CD14-positive monocyte (primary cell): ENCODE measurements around the gene CRTC1. TPM values are rescaled to one million over a fixed set of nuclear protein-coding genes. Genes with fewer than 3 reads are reported as not detected.
A peak's percentile ranks its signal among the peaks of the same experiment; 100 is the strongest.

Source experiments
- DNase-seq, 3 donors: peaks; one replicate each; pipeline ENCODE4 v3.0.0-alpha.2; 2011 to 2022
- H2AFZ ChIP-seq: 2 replicates; pipeline ENCODE4 v1.6.0; 2012; ENCODE audit warnings: mild to moderate bottlenecking, low read depth, low read length, inconsistent platforms; ENCODE audit not compliant: insufficient read depth, poor library complexity, severe bottlenecking
- H3K27ac ChIP-seq, 2 donors: 1 replicate in 1 of 2; 2 replicates in 1 of 2; pipeline ENCODE4 v1.5.1; 2012 to 2013; ENCODE audit warnings: low read length in 2 of 2, control low read depth in 1 of 2, inconsistent platforms in 1 of 2, low read depth in 1 of 2, mild to moderate bottlenecking in 1 of 2
- H3K27me3 ChIP-seq, 2 donors: one replicate each; pipeline versions ENCODE4 v1.6.0 to v1.6.1; 2011 to 2013; ENCODE audit warnings: low read length in 2 of 2; ENCODE audit not compliant: control insufficient read depth in 2 of 2, insufficient read depth in 2 of 2
- H3K36me3 ChIP-seq, 2 donors: replicated peaks in 1 of 2; 1 replicate in 1 of 2; 2 replicates in 1 of 2; pipeline versions ENCODE4 v1.5.1 to v1.6.1; 2012 to 2013; ENCODE audit warnings: low read length in 2 of 2, control low read depth in 1 of 2, inconsistent platforms in 1 of 2, mild to moderate bottlenecking in 1 of 2; ENCODE audit not compliant: insufficient read depth in 2 of 2, control insufficient read depth in 1 of 2
- H3K4me1 ChIP-seq, 2 donors: 1 replicate in 1 of 2; 2 replicates in 1 of 2; pipeline versions ENCODE4 v1.5.1 to v1.6.1; 2012 to 2013; ENCODE audit warnings: low read length in 2 of 2, control low read depth in 1 of 2, inconsistent platforms in 1 of 2, mild to moderate bottlenecking in 1 of 2, moderate library complexity in 1 of 2; ENCODE audit not compliant: insufficient read depth in 2 of 2, control insufficient read depth in 1 of 2
- H3K4me2 ChIP-seq: replicated peaks from 2 replicates; pipeline ENCODE3; 2012; ENCODE audit warnings: low read length, moderate library complexity, mild to moderate bottlenecking; ENCODE audit not compliant: poor library complexity, severe bottlenecking; ENCODE audit errors: extremely low read depth
- H3K4me3 ChIP-seq, 3 experiments: fragments of 200-600 bp in 1 of 3; sonication (generic) in 1 of 3; replicated peaks in 1 of 3; 1 replicate in 2 of 3; 2 replicates in 1 of 3; pipeline ENCODE4 v1.5.1; 2011 to 2013; ENCODE audit warnings: low read length in 3 of 3, mild to moderate bottlenecking in 3 of 3, control low read depth in 2 of 3, low read depth in 2 of 3, inconsistent platforms in 1 of 3, moderate library complexity in 1 of 3
- H3K79me2 ChIP-seq: 2 replicates; pipeline ENCODE4 v1.6.0; 2012; ENCODE audit warnings: mild to moderate bottlenecking, control low read depth, inconsistent platforms, low read length, moderate library complexity; ENCODE audit not compliant: insufficient read depth
- H3K9ac ChIP-seq: 2 replicates; pipeline ENCODE4 v1.6.0; 2017; ENCODE audit warnings: low read length, mild to moderate bottlenecking; ENCODE audit not compliant: insufficient read depth, poor library complexity, severe bottlenecking
- H3K9me3 ChIP-seq, 2 donors: replicated peaks in 1 of 2; 1 replicate in 1 of 2; 2 replicates in 1 of 2; pipeline versions ENCODE4 v1.5.1 to v1.6.1; 2012 to 2013; ENCODE audit warnings: low read length in 2 of 2, control low read depth in 1 of 2; ENCODE audit not compliant: control insufficient read depth in 1 of 2, insufficient read depth in 1 of 2
- H4K20me1 ChIP-seq: 2 replicates; pipeline ENCODE4 v1.6.0; 2012; ENCODE audit warnings: mild to moderate bottlenecking, low read length, control low read depth, moderate library complexity; ENCODE audit not compliant: insufficient read depth
- H3K27ac Mint-ChIP-seq, 7 donors: one replicate each; pipeline ENCODE4 v1.8.0; 2020; ENCODE audit warnings: mild to moderate bottlenecking in 7 of 7, mixed read lengths in 7 of 7, moderate library complexity in 6 of 7, inconsistent platforms in 2 of 7
- H3K27me3 Mint-ChIP-seq, 3 donors: one replicate each; pipeline ENCODE4 v1.8.0; 2021 to 2022; ENCODE audit warnings: low read depth in 3 of 3, mild to moderate bottlenecking in 3 of 3, mixed read lengths in 3 of 3, moderate library complexity in 3 of 3, inconsistent platforms in 1 of 3
- H3K36me3 Mint-ChIP-seq, 2 donors: one replicate each; pipeline ENCODE4 v1.8.0; 2020; ENCODE audit warnings: mixed read lengths in 2 of 2, inconsistent platforms in 1 of 2, mild to moderate bottlenecking in 1 of 2
- H3K4me1 Mint-ChIP-seq: one replicate; pipeline ENCODE4 v1.8.0; 2020; ENCODE audit warnings: mild to moderate bottlenecking, mixed read lengths
- H3K4me3 Mint-ChIP-seq, 2 donors: one replicate each; pipeline ENCODE4 v1.8.0; 2020; ENCODE audit warnings: mild to moderate bottlenecking in 2 of 2, mixed read lengths in 2 of 2, moderate library complexity in 1 of 2
- H3K9me3 Mint-ChIP-seq, 7 donors: one replicate each; pipeline ENCODE4 v1.8.0; 2020 to 2022; ENCODE audit warnings: mixed read lengths in 7 of 7, mild to moderate bottlenecking in 6 of 7, moderate library complexity in 6 of 7, inconsistent platforms in 2 of 7
- CTCF ChIP-seq: fragments of 200-600 bp; IDR thresholded peaks from one replicate; pipeline ENCODE4 v1.8.0; 2022; ENCODE audit warnings: antibody characterized with exemption, mild to moderate bottlenecking
- WGBS: methylation state at CpG from one replicate; pipeline ENCODE4 v1.1.5; 2013; ENCODE audit warnings: missing lambda C conversion rate; ENCODE audit not compliant: insufficient coverage; 5-methylcytosine and 5-hydroxymethylcytosine counted together
- intact Hi-C, 2 donors: fragments of 100-400 bp; cut with micrococcal nuclease; formaldehyde crosslinking; loops; one replicate each; pipeline versions ENCODE4 v1.15.0 to v1.15.1; 2023
- polyA plus RNA-seq, 3 donors: library from polyadenylated mRNA; depleted of rRNA in 1 of 3; unstranded in 2 of 3; stranded (reverse) in 1 of 3; fragments of 300-500 nt in 2 of 3; fragments of >200 nt in 1 of 3; fragmentation: Illumina TruSeq in 2 of 3; gene quantifications; 1 replicate in 2 of 3; 2 replicates in 1 of 3; pipeline ENCODE4 v1.2.3, GENCODE V29; 2012 to 2021

The CRTC1 gene
- polyA plus RNA-seq, 3 donors, result 0.28 to 9.2 (median 0.55) TPM

- Histone ChIP-seq H3K79me2 (no peaks in the 10 kb centered on the region), H3K27ac (no peak overlapping the region), H3K4me2 (no peak overlapping the region), H4K20me1 (no peaks in the 10 kb centered on the region), H3K36me3 (no peaks in the 10 kb centered on the region), H2AFZ (no peak overlapping the region), H3K9ac (no peak overlapping the region), H3K9me3 (no peaks in the 10 kb centered on the region), H3K4me3 (no peak overlapping the region), H3K27me3 (peaks cover 10 to 54% of the 10 kb centered on the region in 2 donors), H3K4me1 (no peaks in the 10 kb centered on the region)
- Mint-ChIP-seq H3K4me1 (no peaks in the 10 kb centered on the region), H3K4me3 (peak overlapping the region in 1 of 2 donors; percentile 36), H3K27me3 (peaks cover 56 to 66% (median 63%) of the 10 kb centered on the region in 3 donors), H3K9me3 (peaks cover 0 to 5% (median 0%) of the 10 kb centered on the region in 7 donors), H3K27ac (no peak overlapping the region), H3K36me3 (no peaks in the 10 kb centered on the region)
- intact Hi-C loops, result no loop called here
- no peak for DNase-seq
- 66% methylated on average over 19 of the region's 22 CpGs for WGBS
- TF ChIP-seq CTCF, result no peak
These were observed 115.2 kb downstream of the CRTC1 start for GRCh38 chr19:18798384-18799352.

GRCh38 chr19:18799389-18799970, 116.0 kb downstream of the CRTC1 start:
- Mint-ChIP-seq H3K4me3 (no peak overlapping the region), H3K9me3 (peaks cover 0 to 5% (median 0%) of the 10 kb centered on the region in 7 donors), H3K4me1 (no peaks in the 10 kb centered on the region), H3K36me3 (no peaks in the 10 kb centered on the region), H3K27me3 (peaks cover 49 to 64% (median 58%) of the 10 kb centered on the region in 3 donors), H3K27ac (no peak overlapping the region)
- Histone ChIP-seq H3K4me1 (no peaks in the 10 kb centered on the region), H4K20me1 (no peaks in the 10 kb centered on the region), H2AFZ (no peak overlapping the region), H3K79me2 (no peaks in the 10 kb centered on the region), H3K27ac (no peak overlapping the region), H3K9ac (no peak overlapping the region), H3K36me3 (no peaks in the 10 kb centered on the region), H3K27me3 (peaks cover 7 to 49% of the 10 kb centered on the region in 2 donors), H3K4me3 (no peak overlapping the region), H3K9me3 (no peaks in the 10 kb centered on the region), H3K4me2 (no peak overlapping the region)
- DNase-seq, result no peak
- intact Hi-C loops, result no loop called here
- TF ChIP-seq CTCF, result no peak
